GM12878 (cell line): Measurements from ENCODE around the gene SULF2. TPM values are rescaled to one million over a fixed set of nuclear protein-coding genes. Genes with fewer than 3 reads are reported as not detected.

Experiments
- ATAC-seq: fragments of 200-7000 bp; cut with Tn5 transposase; 3 replicates; pipeline ENCODE4 v1.9.1; 2020; ENCODE audit warnings: mild to moderate bottlenecking, moderate library complexity
- BruUV-seq: library from RNA; stranded (reverse); fragments of 400-500 nt; replicated peaks from 2 replicates; lab custom pipeline; 2021; lab: Mats Ljungman, UMichigan
- CTCF ChIA-PET: fragments of 300-600 bp; sonication (Branson Sonifier 250); formaldehyde crosslinking; extraction: SDS; loops from one replicate; lab custom pipeline; 2021; ENCODE audit warnings: inconsistent platforms; lab: Yijun Ruan, JAX
- POLR2A ChIA-PET: fragments of 350-600 bp; formaldehyde crosslinking; extraction: SDS; loops from one replicate; lab custom pipeline; 2021; ENCODE audit warnings: inconsistent platforms; lab: Charles Lee
- RAD21 ChIA-PET: fragments of 300-600 bp; sonication (Branson Sonifier 250); formaldehyde crosslinking; loops from one replicate; lab custom pipeline; 2023; ENCODE audit warnings: antibody characterized with exemption; ENCODE audit not compliant: unreplicated experiment; lab: Charles Lee
- SMC1A ChIA-PET: fragments of 300-600 bp; sonication (Branson Sonifier 250); formaldehyde crosslinking; loops from one replicate; lab custom pipeline; 2023; ENCODE audit not compliant: unreplicated experiment, uncharacterized antibody; lab: Charles Lee
- DNase-seq: peaks from one replicate; pipeline ENCODE4 v3.0.0-alpha.2; 2011; ENCODE audit warnings: low read depth, low spot score
- FAIRE-seq: peaks from 3 replicates; lab custom pipeline; 2011; peaks lifted over from hg19 to GRCh38; lab: Jason Lieb, UNC
- H2AFZ ChIP-seq: 2 replicates; pipeline ENCODE4 v1.6.0; 2011; ENCODE audit warnings: low read depth, low read length, control low read depth; ENCODE audit not compliant: control insufficient read depth
- H3K27ac ChIP-seq: 2 replicates; pipeline ENCODE4 v1.5.1; 2011; ENCODE audit warnings: control low read depth; ENCODE audit not compliant: control insufficient read depth, insufficient read depth
- H3K27me3 ChIP-seq, 2 experiments: replicated peaks in 1 of 2; 2 replicates each; pipeline versions ENCODE4 v1.6.0 to v1.6.1; 2011; ENCODE audit warnings: low read length in 1 of 2; ENCODE audit not compliant: control insufficient read depth in 2 of 2, insufficient read depth in 2 of 2
- H3K36me3 ChIP-seq, 2 experiments: 2 replicates each; pipeline ENCODE4 v1.5.1; 2011; ENCODE audit warnings: low read length in 1 of 2; ENCODE audit not compliant: control insufficient read depth in 2 of 2, insufficient read depth in 2 of 2
- H3K4me1 ChIP-seq: 2 replicates; pipeline ENCODE4 v1.6.1; 2011; ENCODE audit warnings: mild to moderate bottlenecking, low read length, moderate library complexity, mixed read lengths; ENCODE audit not compliant: control insufficient read depth, insufficient read depth
- H3K4me2 ChIP-seq: 2 replicates; pipeline ENCODE4 v1.6.0; 2011; ENCODE audit warnings: control low read depth; ENCODE audit not compliant: control insufficient read depth, insufficient read depth
- H3K4me3 ChIP-seq: fragments of 200-600 bp; sonication (generic); 2 replicates; pipeline ENCODE4 v1.5.1; 2016
- H3K79me2 ChIP-seq: 2 replicates; pipeline ENCODE4 v1.6.0; 2011; ENCODE audit warnings: low read length; ENCODE audit not compliant: control insufficient read depth, insufficient read depth
- H3K9ac ChIP-seq: 2 replicates; pipeline ENCODE4 v1.8.0; 2011; ENCODE audit warnings: low read length, control low read depth, mixed read lengths; ENCODE audit not compliant: control insufficient read depth, insufficient read depth
- H3K9me3 ChIP-seq: replicated peaks from 3 replicates; pipeline ENCODE4 v1.5.1; 2011; ENCODE audit warnings: mild to moderate bottlenecking, low read length; ENCODE audit not compliant: control insufficient read depth, insufficient read depth
- H4K20me1 ChIP-seq: 2 replicates; pipeline ENCODE4 v1.6.0; 2011; ENCODE audit not compliant: control insufficient read depth, insufficient read depth
- BCL3 ChIP-seq: IDR thresholded peaks from 2 replicates; pipeline ENCODE4 v1.6.1; 2011; ENCODE audit warnings: borderline replicate concordance, low read depth, mild to moderate bottlenecking, moderate library complexity, low read length; ENCODE audit not compliant: insufficient read depth, poor library complexity, severe bottlenecking
- NFXL1 ChIP-seq: fragments of 450-650 bp; IDR thresholded peaks from 2 replicates; pipeline ENCODE4 v1.6.1; 2017; ENCODE audit warnings: antibody characterized with exemption, mild to moderate bottlenecking, borderline replicate concordance
- ZNF207 ChIP-seq: fragments of 450-650 bp; IDR thresholded peaks from 2 replicates; pipeline ENCODE4 v1.6.1; 2014; ENCODE audit warnings: antibody characterized with exemption, mild to moderate bottlenecking, borderline replicate concordance
- WGBS: methylation state at CpG from one replicate; pipeline ENCODE4 v1.1.6; 2016; ENCODE audit warnings: low lambda C conversion rate; ENCODE audit not compliant: insufficient replicate concordance, insufficient coverage; ENCODE audit errors: missing lambda C conversion rate; 5-methylcytosine and 5-hydroxymethylcytosine counted together
- in situ Hi-C: fragments of 300-500 bp; cut with MboI; formaldehyde crosslinking; loops from 9 replicates; pipeline ENCODE4 v1.14.3; 2018; ENCODE audit warnings: mixed read lengths
- intact Hi-C: fragments of 100-400 bp; cut with micrococcal nuclease; formaldehyde crosslinking; loops from one replicate; pipeline ENCODE4 v1.14.2; 2022; ENCODE audit not compliant: unreplicated experiment
- polyA plus RNA-seq, 11 experiments: library from polyadenylated mRNA; depleted of rRNA in 4 of 11; unstranded in 6 of 11; stranded (reverse) in 5 of 11; fragments of >200 nt; fragmentation: Nextera tagmentation in 4 of 11; fragmentation: Illumina TruSeq in 1 of 11; extraction: Ambion mirVana in 4 of 11; extraction: Trizol in 1 of 11; gene quantifications; 1 replicate in 1 of 11; 2 replicates in 10 of 11; pipeline versions ENCODE4 v1.2.1 to v1.2.3, GENCODE V29; 2011 to 2016; ENCODE audit warnings: inconsistent platforms in 2 of 11, missing spikeins in 2 of 11, low read depth in 1 of 11
- total RNA-seq, 4 experiments: library from RNA; depleted of rRNA in 3 of 4; stranded (reverse); fragments of >200 nt in 3 of 4; fragmentation: Illumina TruSeq in 1 of 4; extraction: Trizol in 1 of 4; gene quantifications; 2 replicates each; pipeline versions ENCODE4 v1.2.1 to v1.2.3, GENCODE V29; 2013 to 2021

SULF2 gene
- total and polyA plus RNA-seq, 10 of the 15 experiments (the other 5 are each of a cell fraction or from before 2014, with no cell fraction given), result 0.69 to 4.1 (median 1.6) TPM

GRCh38 chr20:47689731-47690130 is 95.5 kb downstream of the SULF2 start:
- Histone ChIP-seq H3K4me2 (no peak overlapping the region), H2AFZ (no peak overlapping the region), H3K4me1 (peaks cover 2% of the 10 kb centered on the region), H3K9me3 (no peaks in the 10 kb centered on the region), H3K79me2 (no peaks in the 10 kb centered on the region), H3K27me3 (no peaks in the 10 kb centered on the region; a peak in 1 of 4 replicates), H3K36me3 (no peaks in the 10 kb centered on the region), H3K4me3 (no peak overlapping the region), H4K20me1 (no peaks in the 10 kb centered on the region), H3K27ac (no peak overlapping the region), H3K9ac (no peak overlapping the region)
- DNase-seq (no peak), FAIRE-seq (no peak), ATAC-seq (no peak)
- ChIA-PET RAD21 (no interaction called here), POLR2A (interaction anchor here (1.2 kb wide), 1 partner anchor 15 kb away, joined by 3 read pairs; no protein-coding TSS in a partner anchor), CTCF (interaction anchor here (0.8 to 1.0 kb wide), 2 partner anchors 35 to 931 kb away, joined by 3 read pairs; no protein-coding TSS in a partner anchor), SMC1A (no interaction called here)
- intact Hi-C loops, result no loop called here
- TF ChIP-seq NFXL1 (peak; percentile 32; the same call in 1 of the 2 replicates), BCL3 (no peak), ZNF207 (no peak)
- in situ Hi-C loops, result no loop called here
- 33% methylated on average over 1 of the region's 1 CpG for WGBS
- BruUV-seq, result no TSS peak
